ENCODE data around the gene WIPF3. TPM values are rescaled to one million over a fixed set of nuclear protein-coding genes. Genes with fewer than 3 reads are reported as not detected.

Gene WIPF3
- total RNA-seq, 1 donor from 2014 or later, result 0.65 TPM

DNA sequence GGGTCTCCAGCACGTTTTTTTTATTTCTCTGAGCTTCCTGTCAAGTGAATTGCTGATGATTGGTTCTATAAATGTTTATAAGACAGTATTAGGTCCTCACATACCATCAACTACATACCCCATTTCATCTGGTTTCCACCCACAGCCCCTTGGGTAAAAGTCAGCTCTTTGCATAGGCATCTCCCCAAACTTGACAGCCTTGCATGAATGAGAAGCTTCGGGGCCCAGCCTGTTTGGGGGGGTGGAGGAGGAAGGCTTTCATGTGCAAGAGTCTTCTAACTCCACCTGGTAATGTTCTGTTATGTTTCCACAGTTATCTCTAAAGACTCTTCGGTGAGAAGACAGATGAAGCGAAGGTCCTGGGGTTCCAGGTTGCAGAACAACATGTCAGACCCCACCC lies 107.9 kb downstream of the WIPF3 start:
- Mint-ChIP-seq H3K4me1 (ENCODE audit: low read depth) (peaks cover 12% of the 10 kb centered on the region), H3K27me3 (ENCODE audit: low read depth) (no peaks in the 10 kb centered on the region), H3K9me3 (ENCODE audit: low read depth) (peaks cover 3% of the 10 kb centered on the region), H3K36me3 (ENCODE audit: low read depth) (peaks cover 7% of the 10 kb centered on the region), H3K4me3 (ENCODE audit: unreplicated experiment) (no peak overlapping the region), H3K27ac (ENCODE audit: unreplicated experiment) (no peak overlapping the region)
- no peak for DNase-seq (ENCODE audit: low spot score)
- TF ChIP-seq, protein P1, sequence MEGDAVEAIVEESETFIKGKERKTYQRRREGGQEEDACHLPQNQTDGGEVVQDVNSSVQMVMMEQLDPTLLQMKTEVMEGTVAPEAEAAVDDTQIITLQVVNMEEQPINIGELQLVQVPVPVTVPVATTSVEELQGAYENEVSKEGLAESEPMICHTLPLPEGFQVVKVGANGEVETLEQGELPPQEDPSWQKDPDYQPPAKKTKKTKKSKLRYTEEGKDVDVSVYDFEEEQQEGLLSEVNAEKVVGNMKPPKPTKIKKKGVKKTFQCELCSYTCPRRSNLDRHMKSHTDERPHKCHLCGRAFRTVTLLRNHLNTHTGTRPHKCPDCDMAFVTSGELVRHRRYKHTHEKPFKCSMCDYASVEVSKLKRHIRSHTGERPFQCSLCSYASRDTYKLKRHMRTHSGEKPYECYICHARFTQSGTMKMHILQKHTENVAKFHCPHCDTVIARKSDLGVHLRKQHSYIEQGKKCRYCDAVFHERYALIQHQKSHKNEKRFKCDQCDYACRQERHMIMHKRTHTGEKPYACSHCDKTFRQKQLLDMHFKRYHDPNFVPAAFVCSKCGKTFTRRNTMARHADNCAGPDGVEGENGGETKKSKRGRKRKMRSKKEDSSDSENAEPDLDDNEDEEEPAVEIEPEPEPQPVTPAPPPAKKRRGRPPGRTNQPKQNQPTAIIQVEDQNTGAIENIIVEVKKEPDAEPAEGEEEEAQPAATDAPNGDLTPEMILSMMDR (IDR thresholded peaks at IDR 0.05), result no peak

DNA sequence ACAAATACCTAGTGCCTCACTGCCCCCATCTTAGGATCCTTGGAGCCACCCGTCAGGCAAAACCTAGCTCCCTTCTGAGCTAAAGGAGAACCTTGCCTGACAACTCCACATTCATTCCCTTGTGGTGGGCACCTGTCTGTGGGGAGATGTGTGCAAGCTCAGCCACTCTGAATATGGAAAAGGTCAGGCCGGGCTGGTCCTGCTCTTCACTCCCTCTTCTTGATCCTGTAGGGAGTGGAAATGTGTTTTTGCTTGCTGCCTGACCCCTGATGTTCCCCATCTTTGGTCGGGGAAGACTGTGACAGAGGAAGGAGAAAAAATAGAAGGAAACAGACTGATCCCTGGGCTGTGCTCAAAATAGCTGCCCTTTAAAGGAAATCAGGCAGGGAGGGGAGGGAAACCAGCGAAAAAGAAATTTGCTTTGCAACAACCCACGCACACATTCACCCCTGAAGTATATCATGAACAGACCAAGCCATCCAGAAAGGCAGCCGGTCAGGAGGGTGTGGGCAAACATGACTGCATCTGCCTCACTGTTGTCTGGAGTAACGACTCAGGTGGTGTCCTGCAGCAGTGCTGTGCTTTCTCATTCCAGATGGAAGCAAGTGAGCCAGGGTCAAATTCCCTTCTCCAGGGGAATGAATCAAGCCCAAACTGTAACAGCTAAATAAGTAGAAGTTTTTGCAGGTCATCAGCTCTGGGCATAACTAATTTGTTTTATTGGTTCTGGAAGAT lies 109.3 kb downstream of the WIPF3 start:
- no peak overlapping the region for H3K4me3 Mint-ChIP-seq (ENCODE audit: unreplicated experiment)
- H3K27ac Mint-ChIP-seq (ENCODE audit: unreplicated experiment), result peak overlapping the region; percentile 41
- H3K36me3 Mint-ChIP-seq (ENCODE audit: low read depth), result peaks cover 12% of the 10 kb centered on the region
- no peak for DNase-seq (ENCODE audit: low spot score)
- H3K27me3 Mint-ChIP-seq (ENCODE audit: low read depth), result no peaks in the 10 kb centered on the region
- H3K9me3 Mint-ChIP-seq (ENCODE audit: low read depth), result peaks cover 3% of the 10 kb centered on the region
- TF ChIP-seq, protein P1 (IDR thresholded peaks at IDR 0.05), result no peak
- H3K4me1 Mint-ChIP-seq (ENCODE audit: low read depth), result peaks cover 12% of the 10 kb centered on the region

DNA sequence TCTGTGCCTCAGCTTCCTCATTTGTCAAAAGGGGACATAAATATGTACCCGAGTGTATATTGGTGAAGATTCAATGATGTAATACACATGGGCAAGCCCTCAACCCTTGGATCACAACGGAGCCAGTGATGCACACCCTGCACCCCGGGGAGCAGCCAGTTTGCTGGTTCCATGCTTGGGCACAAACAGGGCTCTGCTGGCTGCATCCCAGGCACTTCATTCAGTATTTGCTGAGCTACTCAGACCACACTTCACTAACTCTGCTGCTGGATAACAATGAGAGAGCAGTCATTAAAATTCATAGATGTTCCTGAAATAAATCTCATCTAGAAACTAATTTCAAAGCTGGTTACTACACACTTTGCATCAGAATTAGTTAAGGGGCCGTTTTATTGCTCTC lies 111.3 kb downstream of the WIPF3 start:
- Mint-ChIP-seq H3K4me3 (ENCODE audit: unreplicated experiment) (no peak overlapping the region), H3K36me3 (ENCODE audit: low read depth) (peaks cover 19% of the 10 kb centered on the region), H3K9me3 (ENCODE audit: low read depth) (no peaks in the 10 kb centered on the region), H3K27ac (ENCODE audit: unreplicated experiment) (no peak overlapping the region), H3K27me3 (ENCODE audit: low read depth) (no peaks in the 10 kb centered on the region), H3K4me1 (ENCODE audit: low read depth) (peaks cover 15% of the 10 kb centered on the region)
- DNase-seq (ENCODE audit: low spot score), result no peak
- TF ChIP-seq, protein P1 (IDR thresholded peaks at IDR 0.05), result no peak

DNA sequence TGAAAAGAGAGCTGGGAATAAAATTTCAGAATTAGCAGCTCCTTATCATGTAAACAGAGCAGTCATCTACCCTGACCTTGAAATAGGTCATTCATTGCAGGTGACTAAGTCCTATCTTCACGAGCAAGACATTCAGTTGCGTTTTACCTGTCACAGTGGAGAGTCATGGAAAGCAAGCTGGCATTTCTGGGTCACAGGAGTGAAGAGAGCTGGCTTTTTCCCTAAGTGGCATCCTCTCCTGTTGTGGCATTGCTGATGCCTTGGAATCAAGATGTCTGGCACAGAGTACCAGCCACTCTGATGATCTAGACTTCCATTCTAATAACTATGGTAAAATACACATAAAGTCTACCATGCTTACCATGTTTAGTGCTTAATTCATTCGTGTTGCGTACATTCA lies 112.5 kb downstream of the WIPF3 start:
- Mint-ChIP-seq H3K36me3 (ENCODE audit: low read depth) (peaks cover 23% of the 10 kb centered on the region), H3K4me3 (ENCODE audit: unreplicated experiment) (no peak overlapping the region), H3K27ac (ENCODE audit: unreplicated experiment) (no peak overlapping the region), H3K9me3 (ENCODE audit: low read depth) (no peaks in the 10 kb centered on the region), H3K4me1 (ENCODE audit: low read depth) (peaks cover 15% of the 10 kb centered on the region), H3K27me3 (ENCODE audit: low read depth) (no peaks in the 10 kb centered on the region)
- no peak for DNase-seq (ENCODE audit: low spot score)
- TF ChIP-seq, protein P1 (IDR thresholded peaks at IDR 0.05), result no peak

DNA sequence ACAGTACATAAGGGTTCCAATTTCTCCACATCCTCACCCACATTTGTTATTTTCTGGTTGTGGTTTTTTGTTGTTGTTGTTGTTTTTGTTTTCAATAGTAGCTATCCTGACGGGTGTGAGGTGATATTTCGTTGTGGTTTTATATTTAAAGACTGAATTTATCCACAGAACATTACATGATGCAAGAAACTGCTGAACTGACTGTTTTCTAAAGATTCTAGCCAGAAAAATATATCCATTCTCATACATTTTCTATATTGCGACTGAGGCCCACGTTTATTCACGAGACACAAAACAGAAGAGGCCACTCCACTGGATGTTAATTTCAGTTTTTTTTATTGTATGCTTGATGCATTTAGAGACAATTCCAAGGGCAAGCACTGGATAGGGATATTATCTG lies 113.5 kb downstream of the WIPF3 start:
- Mint-ChIP-seq H3K4me3 (ENCODE audit: unreplicated experiment) (no peak overlapping the region), H3K36me3 (ENCODE audit: low read depth) (peaks cover 25% of the 10 kb centered on the region), H3K9me3 (ENCODE audit: low read depth) (no peaks in the 10 kb centered on the region), H3K4me1 (ENCODE audit: low read depth) (peaks cover 15% of the 10 kb centered on the region), H3K27ac (ENCODE audit: unreplicated experiment) (no peak overlapping the region), H3K27me3 (ENCODE audit: low read depth) (no peaks in the 10 kb centered on the region)
- DNase-seq (ENCODE audit: low spot score), result no peak
- TF ChIP-seq, protein P1 (IDR thresholded peaks at IDR 0.05), result no peak
